Fibroblast of pulmonary artery (primary cell): Measurements from ENCODE around the gene RAB3C.

Source experiments
- DNase-seq: peaks from one replicate; pipeline ENCODE4 v3.0.0-alpha.2; 2010; ENCODE audit warnings: low read depth
- H3K4me3 ChIP-seq: replicated peaks from 2 replicates; pipeline ENCODE4 v1.5.1; 2011; ENCODE audit warnings: low read depth, mild to moderate bottlenecking, control low read depth, low read length, moderate library complexity
- CTCF ChIP-seq: IDR thresholded peaks from 2 replicates; pipeline ENCODE4 v1.5.1; 2011; ENCODE audit warnings: mild to moderate bottlenecking, control low read depth, low read length, inconsistent platforms; ENCODE audit errors: missing control alignments

The RAB3C gene

GRCh38 chr5:58875599-58875998, 292.7 kb downstream of the RAB3C start:
- no peak for DNase-seq
- no peak for TF ChIP-seq CTCF
- H3K4me3 ChIP-seq = no peak overlapping the region

DNA sequence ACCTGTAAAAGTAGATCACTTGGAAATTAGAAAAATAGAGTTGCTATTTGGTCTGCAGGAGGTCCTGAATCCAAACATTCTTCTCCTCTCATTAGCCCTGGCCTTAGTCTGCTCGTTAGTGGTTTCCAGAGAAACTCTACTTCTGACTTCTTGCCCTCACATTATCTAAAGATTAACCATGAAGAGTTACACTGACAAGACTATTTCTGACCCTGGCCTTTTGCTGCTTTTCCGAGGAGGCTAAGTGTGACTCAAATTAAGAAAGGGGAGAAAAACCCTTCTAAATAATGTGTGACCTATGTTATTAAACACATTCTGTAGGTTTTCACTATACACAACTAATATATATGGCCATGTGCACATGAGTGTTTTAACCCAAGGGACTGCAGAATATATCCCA, 302.4 kb downstream of the RAB3C start:
- DNase-seq = no peak
- H3K4me3 ChIP-seq = no peak overlapping the region
- no peak for TF ChIP-seq CTCF

DNA sequence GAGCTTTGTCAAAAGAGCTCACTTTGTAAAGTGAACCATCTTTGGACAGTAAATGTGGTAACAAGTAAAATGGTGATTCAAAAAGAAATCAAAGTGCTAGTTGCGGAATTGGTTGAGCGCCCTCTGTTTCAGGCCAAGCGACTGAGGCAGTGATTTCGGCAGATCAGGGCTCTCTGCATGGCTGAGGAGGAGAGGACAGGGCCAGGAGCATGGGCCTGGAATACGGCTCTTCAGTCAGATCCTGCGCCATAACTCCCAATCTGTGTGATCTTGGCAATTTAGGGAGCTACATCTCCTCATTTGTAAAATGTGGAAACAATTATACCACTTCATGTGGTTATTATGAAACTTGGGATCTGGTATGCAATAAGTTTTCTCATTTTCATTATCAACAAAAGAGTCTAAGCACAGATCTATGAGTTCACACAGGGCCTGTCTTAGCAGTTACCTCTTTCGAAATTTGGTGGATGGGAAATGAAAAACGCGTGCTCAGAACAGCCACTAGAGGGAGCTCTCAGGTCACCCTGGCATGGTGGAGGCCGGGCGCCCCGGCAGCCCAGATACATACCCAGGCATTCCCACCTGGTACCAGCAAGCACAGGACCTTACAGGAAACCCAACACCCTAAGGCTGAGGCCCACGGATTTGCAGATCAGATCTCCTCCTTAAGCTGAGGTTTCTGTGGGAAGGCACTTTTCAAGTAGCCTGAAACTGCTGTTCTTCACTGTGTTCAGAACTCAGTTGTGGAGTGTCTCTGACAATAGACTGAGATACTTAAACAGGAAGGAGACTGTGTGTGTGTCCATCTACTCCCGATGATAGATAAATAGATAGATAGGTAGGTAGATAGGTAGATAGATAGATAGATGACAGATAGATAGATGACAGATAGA, 303.7 kb downstream of the RAB3C start:
- DNase-seq = peak; percentile 81
- peak; percentile 90 for TF ChIP-seq CTCF
- H3K4me3 ChIP-seq = no peak overlapping the region

GRCh38 chr5:58887311-58887710, 304.4 kb downstream of the RAB3C start:
- TF ChIP-seq CTCF = no peak
- no peak overlapping the region for H3K4me3 ChIP-seq
- no peak for DNase-seq

- peak; percentile 43 for DNase-seq
- TF ChIP-seq CTCF = no peak
- H3K4me3 ChIP-seq = no peak overlapping the region
Measured at GRCh38 chr5:58887721-58888409, 305.0 kb downstream of the RAB3C start.

GRCh38 chr5:58890265-58890664, 307.4 kb downstream of the RAB3C start:
- no peak for TF ChIP-seq CTCF
- H3K4me3 ChIP-seq = no peak overlapping the region
- DNase-seq = no peak

DNA sequence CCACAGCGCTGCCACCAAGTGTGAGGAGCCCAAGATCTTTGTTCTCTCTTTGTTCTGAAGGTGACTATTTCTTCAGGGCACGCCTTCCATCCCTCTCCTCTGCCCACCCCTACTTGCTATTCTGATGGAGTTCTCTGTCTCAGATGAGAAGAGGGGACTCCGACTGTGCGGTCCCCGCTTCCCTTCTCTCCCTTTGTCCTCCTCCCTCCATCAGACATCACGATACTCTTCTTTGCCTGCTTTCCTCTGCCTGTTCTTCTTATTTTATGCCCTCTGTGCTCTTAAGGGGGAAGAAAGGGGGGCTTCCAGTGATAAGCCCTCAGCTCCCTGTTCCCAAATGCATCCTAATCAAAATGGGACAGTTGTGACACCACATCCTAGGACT, 307.8 kb downstream of the RAB3C start:
- no peak overlapping the region for H3K4me3 ChIP-seq
- no peak for TF ChIP-seq CTCF
- DNase-seq = no peak
